ENCODE measurements around the gene ZNF232. TPM values are rescaled to one million over a fixed set of nuclear protein-coding genes. Genes with fewer than 3 reads are reported as not detected.

Gene ZNF232
- total RNA-seq, result 5.3 and 6.6 TPM in 2 replicates

GRCh38 chr17:5111402-5112204 is at the start of gene ZNF232:
Gene ZNF232 (minus strand): TSS chr17:5111878. CDS start chr17:5111822, 56 bp downstream.

DNA sequence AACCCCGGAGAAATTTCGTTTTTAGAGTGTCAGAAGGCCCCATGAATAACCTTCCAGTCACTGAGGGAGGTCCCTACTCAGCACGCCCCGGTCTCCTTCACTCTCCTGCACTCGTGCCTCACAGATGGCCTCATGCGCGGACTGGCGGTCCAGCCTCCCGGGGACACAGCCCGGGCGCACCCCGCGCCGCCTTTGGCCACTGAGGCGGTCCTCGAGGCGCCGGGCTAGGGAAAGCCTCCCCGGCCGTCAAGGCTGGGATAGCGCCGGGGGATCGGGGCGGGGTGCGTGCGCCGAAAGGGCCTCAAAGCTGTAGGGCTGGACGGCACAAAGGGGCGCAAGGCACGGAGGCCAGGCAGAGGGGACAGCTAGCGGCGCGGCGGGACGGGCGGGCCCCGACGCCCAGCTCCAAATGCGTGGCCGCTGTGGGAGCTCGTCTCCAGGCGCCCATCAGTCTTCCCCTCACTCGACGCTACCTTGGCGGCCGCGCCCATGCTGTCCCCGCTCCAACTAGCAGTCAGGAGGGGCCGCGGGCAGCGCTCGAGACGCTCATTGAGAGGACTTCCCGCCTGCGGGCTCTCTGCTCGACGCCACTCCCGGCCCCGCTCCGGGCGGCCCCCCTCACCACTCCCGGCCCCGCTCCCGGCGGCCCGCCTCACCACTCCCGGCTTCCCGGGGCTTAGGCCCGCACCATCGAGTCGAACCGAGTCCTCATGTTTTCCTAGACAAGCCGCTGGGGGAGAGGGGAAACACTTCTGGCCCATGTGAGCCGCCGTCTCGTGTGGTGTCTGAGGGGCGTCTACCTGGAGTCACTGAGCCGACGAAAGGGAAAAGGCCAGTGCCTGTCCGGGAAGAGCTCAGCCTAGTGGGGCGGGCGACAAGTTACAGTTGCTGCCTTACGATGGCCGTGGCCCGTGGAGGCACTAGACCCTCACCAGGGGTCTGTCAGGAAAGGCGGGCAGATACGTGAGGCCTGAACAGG is 4.3 kb upstream of the ZNF232 start, which contains the start of gene USP6:
USP6 (plus strand) TSS at position 360 of the 979 bp plus-strand sequence. CDS start 14,336 bp downstream, outside the sequence.

DNA sequence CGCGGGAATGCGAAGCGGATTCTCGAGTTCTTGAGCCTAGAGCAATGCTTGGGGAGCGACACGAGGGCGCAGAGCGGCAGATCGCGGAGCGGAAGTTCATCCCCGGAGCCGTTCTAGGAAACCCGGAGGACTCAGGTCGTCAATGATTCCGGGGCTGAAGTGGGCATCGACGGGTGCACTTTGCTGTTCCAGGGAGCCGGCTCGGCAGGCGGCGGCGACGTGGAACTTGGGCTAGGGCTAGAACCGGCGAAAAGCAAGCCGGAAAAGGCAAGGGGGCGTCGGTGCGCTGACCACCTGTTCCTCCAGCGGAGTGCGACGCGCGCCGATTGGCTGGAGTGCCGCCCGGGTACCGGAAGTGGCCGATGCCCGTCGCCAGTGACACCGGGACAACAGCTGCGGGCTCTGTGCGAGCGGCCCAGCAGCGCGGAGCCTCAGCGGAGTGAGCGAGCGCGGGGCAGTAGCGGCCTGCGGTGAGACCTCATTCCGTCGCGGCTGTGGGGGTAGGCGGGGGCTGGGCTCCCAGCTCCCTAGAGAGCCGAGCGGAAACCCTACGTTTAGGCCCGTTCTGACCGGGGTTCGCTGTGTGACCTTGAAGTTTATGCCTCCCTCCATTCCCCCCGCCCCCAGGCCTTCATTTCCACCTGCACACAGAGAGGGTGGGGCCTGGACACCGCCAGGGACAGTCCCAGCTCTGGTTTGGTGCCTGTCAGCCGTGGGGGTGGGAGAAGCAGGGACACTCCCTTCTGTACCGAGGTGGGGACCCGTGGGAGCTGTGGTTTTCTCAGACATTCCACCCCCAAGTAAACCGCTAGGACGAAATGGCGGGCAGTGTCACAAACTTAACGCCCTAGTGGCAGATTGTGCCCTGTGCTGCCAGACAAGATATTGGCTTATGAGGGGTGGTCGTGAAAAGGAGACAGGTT is 33.3 kb downstream of the ZNF232 start, which contains the start of gene ZFP3:
ZFP3 (plus strand) TSS at position 362 of the 923 bp plus-strand sequence. CDS start 13,038 bp downstream, outside the sequence.

Other genes with a start within 250 kb of the ZNF232 start
- gene C17orf107, start 212.3 kb downstream of the ZNF232 start, total RNA-seq, result 4.3 and 6.1 TPM in 2 replicates
- 0.14 and 1.4 TPM in 2 replicates for gene CHRNE, start 208.8 kb downstream of the ZNF232 start, total RNA-seq
- not detected in 2 replicates for gene GP1BA, start 179.6 kb downstream of the ZNF232 start, total RNA-seq
- 51.8 and 62.5 TPM in 2 replicates for gene SLC25A11, start 171.8 kb downstream of the ZNF232 start, total RNA-seq
- 12.2 and 15.3 TPM in 2 replicates for gene RNF167, start 171.6 kb downstream of the ZNF232 start, total RNA-seq
- gene PFN1, start 163.3 kb downstream of the ZNF232 start, total RNA-seq, result 381 and 445 TPM in 2 replicates
- 1.6 and 2.6 TPM in 2 replicates for gene ENO3, start 160.8 kb downstream of the ZNF232 start, total RNA-seq
- 50.8 and 60.6 TPM in 2 replicates for gene SPAG7, start 144.1 kb downstream of the ZNF232 start, total RNA-seq
- 6.8 and 6.9 TPM in 2 replicates for gene CAMTA2, start 124.2 kb downstream of the ZNF232 start, total RNA-seq
- gene INCA1, start 114.4 kb downstream of the ZNF232 start, total RNA-seq, result 0.37 and 0.57 TPM in 2 replicates
- gene KIF1C, start 113.9 kb downstream of the ZNF232 start, total RNA-seq, result 77.7 and 97.3 TPM in 2 replicates
- 0.14 TPM in 1 of 2 replicates, not detected in the other for gene SLC52A1, start 76.5 kb downstream of the ZNF232 start, total RNA-seq
- gene ZFP3, start 33.4 kb downstream of the ZNF232 start, total RNA-seq, result 1.0 and 1.3 TPM in 2 replicates
- under 0.01 TPM in 1 of 2 replicates, not detected in the other for gene USP6, start 4.2 kb upstream of the ZNF232 start, total RNA-seq
- 6.0 and 7.0 TPM in 2 replicates for gene ZNF594, start 80.0 kb upstream of the ZNF232 start, total RNA-seq
- gene SCIMP, start 123.0 kb upstream of the ZNF232 start, total RNA-seq, result not detected in 2 replicates
- 33.3 and 43.4 TPM in 2 replicates for gene RABEP1, start 170.4 kb upstream of the ZNF232 start, total RNA-seq

All from smooth muscle cell of bladder (primary cell).